Measurements from ENCODE around the gene CAPN11. TPM values are rescaled to one million over a fixed set of nuclear protein-coding genes. Genes with fewer than 3 reads are reported as not detected.
A peak's percentile ranks its signal among the peaks of the same experiment; 100 is the strongest.

The CAPN11 gene
- total and polyA plus RNA-seq, 9 of the 15 experiments (the other 6 are each of a cell fraction or from before 2014, with no cell fraction given): 0.03 to 0.61 (median 0.17) TPM; not detected in 1

DNA sequence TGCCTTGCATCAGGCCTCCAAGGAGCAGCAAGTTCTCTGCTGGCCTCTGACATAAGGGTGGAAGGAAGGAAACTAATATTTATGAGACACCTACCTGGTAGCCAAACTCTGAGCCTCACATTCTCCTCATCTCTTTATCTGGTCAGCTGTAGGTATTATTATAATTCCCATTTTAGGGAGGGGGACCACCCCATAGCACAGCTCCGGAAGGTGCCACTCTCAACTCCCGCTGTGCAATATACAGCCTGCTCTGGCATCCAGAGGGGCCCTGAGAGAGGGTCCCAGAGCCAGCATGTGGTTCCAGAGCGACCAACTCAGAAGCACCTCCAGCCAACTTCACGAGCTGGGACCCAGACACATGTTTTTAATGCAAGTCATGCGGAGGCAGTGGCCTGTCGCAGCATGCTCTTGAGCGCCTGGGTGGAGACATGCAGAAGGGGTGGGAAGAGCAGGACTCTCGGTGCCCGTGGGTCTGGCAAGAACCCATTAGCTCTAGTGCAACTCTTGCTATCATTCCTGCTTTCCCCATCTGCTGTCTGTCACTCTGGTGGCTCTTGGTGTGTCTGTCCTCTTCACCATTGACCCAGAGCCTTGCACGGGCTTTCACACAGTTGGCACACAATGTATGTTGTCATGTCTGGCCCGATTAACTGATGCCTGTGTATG lies 43.2 kb downstream of the CAPN11 start (continued):
- TF ChIP-seq, protein P1, sequence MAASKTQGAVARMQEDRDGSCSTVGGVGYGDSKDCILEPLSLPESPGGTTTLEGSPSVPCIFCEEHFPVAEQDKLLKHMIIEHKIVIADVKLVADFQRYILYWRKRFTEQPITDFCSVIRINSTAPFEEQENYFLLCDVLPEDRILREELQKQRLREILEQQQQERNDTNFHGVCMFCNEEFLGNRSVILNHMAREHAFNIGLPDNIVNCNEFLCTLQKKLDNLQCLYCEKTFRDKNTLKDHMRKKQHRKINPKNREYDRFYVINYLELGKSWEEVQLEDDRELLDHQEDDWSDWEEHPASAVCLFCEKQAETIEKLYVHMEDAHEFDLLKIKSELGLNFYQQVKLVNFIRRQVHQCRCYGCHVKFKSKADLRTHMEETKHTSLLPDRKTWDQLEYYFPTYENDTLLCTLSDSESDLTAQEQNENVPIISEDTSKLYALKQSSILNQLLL (CRISPR knock-in tag; IDR thresholded peaks at IDR 0.05; ENCODE audit: borderline replicate concordance): no peak
- no peak for TF ChIP-seq EHMT2 (IDR thresholded peaks at IDR 0.05)
- TF ChIP-seq, protein P2, sequence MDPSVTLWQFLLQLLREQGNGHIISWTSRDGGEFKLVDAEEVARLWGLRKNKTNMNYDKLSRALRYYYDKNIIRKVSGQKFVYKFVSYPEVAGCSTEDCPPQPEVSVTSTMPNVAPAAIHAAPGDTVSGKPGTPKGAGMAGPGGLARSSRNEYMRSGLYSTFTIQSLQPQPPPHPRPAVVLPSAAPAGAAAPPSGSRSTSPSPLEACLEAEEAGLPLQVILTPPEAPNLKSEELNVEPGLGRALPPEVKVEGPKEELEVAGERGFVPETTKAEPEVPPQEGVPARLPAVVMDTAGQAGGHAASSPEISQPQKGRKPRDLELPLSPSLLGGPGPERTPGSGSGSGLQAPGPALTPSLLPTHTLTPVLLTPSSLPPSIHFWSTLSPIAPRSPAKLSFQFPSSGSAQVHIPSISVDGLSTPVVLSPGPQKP (CRISPR knock-in tag; IDR thresholded peaks at IDR 0.05): no peak
- TF ChIP-seq SRSF3 (IDR thresholded peaks at IDR 0.05; ENCODE audit: insufficient read depth, low read length): no peak
- no peak for TF ChIP-seq NR1H2 (CRISPR knock-in tag; IDR thresholded peaks at IDR 0.05)
- TF ChIP-seq, protein P3, sequence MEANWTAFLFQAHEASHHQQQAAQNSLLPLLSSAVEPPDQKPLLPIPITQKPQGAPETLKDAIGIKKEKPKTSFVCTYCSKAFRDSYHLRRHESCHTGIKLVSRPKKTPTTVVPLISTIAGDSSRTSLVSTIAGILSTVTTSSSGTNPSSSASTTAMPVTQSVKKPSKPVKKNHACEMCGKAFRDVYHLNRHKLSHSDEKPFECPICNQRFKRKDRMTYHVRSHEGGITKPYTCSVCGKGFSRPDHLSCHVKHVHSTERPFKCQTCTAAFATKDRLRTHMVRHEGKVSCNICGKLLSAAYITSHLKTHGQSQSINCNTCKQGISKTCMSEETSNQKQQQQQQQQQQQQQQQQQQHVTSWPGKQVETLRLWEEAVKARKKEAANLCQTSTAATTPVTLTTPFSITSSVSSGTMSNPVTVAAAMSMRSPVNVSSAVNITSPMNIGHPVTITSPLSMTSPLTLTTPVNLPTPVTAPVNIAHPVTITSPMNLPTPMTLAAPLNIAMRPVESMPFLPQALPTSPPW (CRISPR knock-in tag; IDR thresholded peaks at IDR 0.05): no peak; the same call in 1 of the 2 replicates
- TF ChIP-seq, protein P4, sequence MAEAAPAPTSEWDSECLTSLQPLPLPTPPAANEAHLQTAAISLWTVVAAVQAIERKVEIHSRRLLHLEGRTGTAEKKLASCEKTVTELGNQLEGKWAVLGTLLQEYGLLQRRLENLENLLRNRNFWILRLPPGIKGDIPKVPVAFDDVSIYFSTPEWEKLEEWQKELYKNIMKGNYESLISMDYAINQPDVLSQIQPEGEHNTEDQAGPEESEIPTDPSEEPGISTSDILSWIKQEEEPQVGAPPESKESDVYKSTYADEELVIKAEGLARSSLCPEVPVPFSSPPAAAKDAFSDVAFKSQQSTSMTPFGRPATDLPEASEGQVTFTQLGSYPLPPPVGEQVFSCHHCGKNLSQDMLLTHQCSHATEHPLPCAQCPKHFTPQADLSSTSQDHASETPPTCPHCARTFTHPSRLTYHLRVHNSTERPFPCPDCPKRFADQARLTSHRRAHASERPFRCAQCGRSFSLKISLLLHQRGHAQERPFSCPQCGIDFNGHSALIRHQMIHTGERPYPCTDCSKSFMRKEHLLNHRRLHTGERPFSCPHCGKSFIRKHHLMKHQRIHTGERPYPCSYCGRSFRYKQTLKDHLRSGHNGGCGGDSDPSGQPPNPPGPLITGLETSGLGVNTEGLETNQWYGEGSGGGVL (CRISPR knock-in tag; IDR thresholded peaks at IDR 0.05): no peak
- TF ChIP-seq CBFB (CRISPR knock-in tag; IDR thresholded peaks at IDR 0.05): no peak
- TF ChIP-seq POLR2G (IDR thresholded peaks at IDR 0.05; ENCODE audit: low read depth, low read length): 0 out of 2 replicates have a peak, but pooled peaks have one; percentile 41
- TF ChIP-seq GABPA (tag; conservative IDR thresholded peaks at IDR 0.05; ENCODE audit: low read depth): no peak
- 0 out of 2 replicates have a peak, but pooled peaks have one; percentile 43 for TF ChIP-seq MECOM (CRISPR knock-in tag; IDR thresholded peaks at IDR 0.05)
- TF ChIP-seq, protein P5, sequence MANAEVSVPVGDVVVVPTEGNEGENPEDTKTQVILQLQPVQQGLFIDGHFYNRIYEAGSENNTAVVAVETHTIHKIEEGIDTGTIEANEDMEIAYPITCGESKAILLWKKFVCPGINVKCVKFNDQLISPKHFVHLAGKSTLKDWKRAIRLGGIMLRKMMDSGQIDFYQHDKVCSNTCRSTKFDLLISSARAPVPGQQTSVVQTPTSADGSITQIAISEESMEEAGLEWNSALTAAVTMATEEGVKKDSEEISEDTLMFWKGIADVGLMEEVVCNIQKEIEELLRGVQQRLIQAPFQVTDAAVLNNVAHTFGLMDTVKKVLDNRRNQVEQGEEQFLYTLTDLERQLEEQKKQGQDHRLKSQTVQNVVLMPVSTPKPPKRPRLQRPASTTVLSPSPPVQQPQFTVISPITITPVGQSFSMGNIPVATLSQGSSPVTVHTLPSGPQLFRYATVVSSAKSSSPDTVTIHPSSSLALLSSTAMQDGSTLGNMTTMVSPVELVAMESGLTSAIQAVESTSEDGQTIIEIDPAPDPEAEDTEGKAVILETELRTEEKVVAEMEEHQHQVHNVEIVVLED (CRISPR knock-in tag; IDR thresholded peaks at IDR 0.05): no peak
- no peak for TF ChIP-seq ZNF785 (CRISPR knock-in tag; IDR thresholded peaks at IDR 0.05)
- TF ChIP-seq ZNF24 (IDR thresholded peaks at IDR 0.05): no peak
- TF ChIP-seq, protein P6, sequence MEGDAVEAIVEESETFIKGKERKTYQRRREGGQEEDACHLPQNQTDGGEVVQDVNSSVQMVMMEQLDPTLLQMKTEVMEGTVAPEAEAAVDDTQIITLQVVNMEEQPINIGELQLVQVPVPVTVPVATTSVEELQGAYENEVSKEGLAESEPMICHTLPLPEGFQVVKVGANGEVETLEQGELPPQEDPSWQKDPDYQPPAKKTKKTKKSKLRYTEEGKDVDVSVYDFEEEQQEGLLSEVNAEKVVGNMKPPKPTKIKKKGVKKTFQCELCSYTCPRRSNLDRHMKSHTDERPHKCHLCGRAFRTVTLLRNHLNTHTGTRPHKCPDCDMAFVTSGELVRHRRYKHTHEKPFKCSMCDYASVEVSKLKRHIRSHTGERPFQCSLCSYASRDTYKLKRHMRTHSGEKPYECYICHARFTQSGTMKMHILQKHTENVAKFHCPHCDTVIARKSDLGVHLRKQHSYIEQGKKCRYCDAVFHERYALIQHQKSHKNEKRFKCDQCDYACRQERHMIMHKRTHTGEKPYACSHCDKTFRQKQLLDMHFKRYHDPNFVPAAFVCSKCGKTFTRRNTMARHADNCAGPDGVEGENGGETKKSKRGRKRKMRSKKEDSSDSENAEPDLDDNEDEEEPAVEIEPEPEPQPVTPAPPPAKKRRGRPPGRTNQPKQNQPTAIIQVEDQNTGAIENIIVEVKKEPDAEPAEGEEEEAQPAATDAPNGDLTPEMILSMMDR (IDR thresholded peaks at IDR 0.05 in 2 of 3, conservative IDR thresholded peaks at IDR 0.05 in 1 of 3; ENCODE audit: insufficient read depth in 2 of 3, low read depth in 1 of 3, low read length in 3 of 3): no peak
- TF ChIP-seq CREBBP (IDR thresholded peaks at IDR 0.05; ENCODE audit: low read depth, low read length): no peak
- TF ChIP-seq SETDB1 (IDR thresholded peaks at IDR 0.05; ENCODE audit: low read length): no peak

Data from K562 (cell line).